ENCODE measurements around the gene PRKCA. TPM values are rescaled to one million over a fixed set of nuclear protein-coding genes. Genes with fewer than 3 reads are reported as not detected.

PRKCA gene
- total RNA-seq, 1 experiment from 2014 or later, result 29.5 TPM

- no peaks in the 10 kb centered on the region for H3K9me3 Mint-ChIP-seq
- POLR2A ChIA-PET, result no interaction called here
- TF ChIP-seq ZNF263 (CRISPR knock-in tag; IDR thresholded peaks at IDR 0.05; ENCODE audit: low read depth) (no peak), GTF2I (CRISPR knock-in tag; conservative IDR thresholded peaks at IDR 0.05) (no peak), ZMAT4 (CRISPR knock-in tag; IDR thresholded peaks at IDR 0.05) (no peak), AR (CRISPR knock-in tag; IDR thresholded peaks at IDR 0.05) (no peak), MLX (CRISPR knock-in tag; IDR thresholded peaks at IDR 0.05) (no peak), FOXP1 (CRISPR knock-in tag; IDR thresholded peaks at IDR 0.05; ENCODE audit: borderline replicate concordance) (no peak), E2F4 (CRISPR knock-in tag; IDR thresholded peaks at IDR 0.05; ENCODE audit: borderline replicate concordance, low read depth) (no peak), GRHL2 (CRISPR knock-in tag; IDR thresholded peaks at IDR 0.05; ENCODE audit: insufficient replicate concordance, severe bottlenecking) (no peak), JAZF1 (CRISPR knock-in tag; IDR thresholded peaks at IDR 0.05) (no peak), NFE2L1 (CRISPR knock-in tag; IDR thresholded peaks at IDR 0.05) (no peak), ZNF219 (CRISPR knock-in tag; IDR thresholded peaks at IDR 0.05; ENCODE audit: borderline replicate concordance) (no peak), CDX4 (CRISPR knock-in tag; IDR thresholded peaks at IDR 0.05; ENCODE audit: borderline replicate concordance) (no peak), ZNF423 (CRISPR knock-in tag; IDR thresholded peaks at IDR 0.05) (no peak), TEAD4 (CRISPR knock-in tag; IDR thresholded peaks at IDR 0.05) (no peak), MAX (CRISPR knock-in tag; IDR thresholded peaks at IDR 0.05) (no peak), TP53 (CRISPR knock-in tag; IDR thresholded peaks at IDR 0.05) (no peak), RELA (CRISPR knock-in tag; IDR thresholded peaks at IDR 0.05; ENCODE audit: borderline replicate concordance) (no peak), FOXK1 (CRISPR knock-in tag; IDR thresholded peaks at IDR 0.05) (no peak), HMGXB4 (CRISPR knock-in tag; IDR thresholded peaks at IDR 0.05) (no peak), ATF1 (CRISPR knock-in tag; IDR thresholded peaks at IDR 0.05) (no peak)
- DNase-seq (ENCODE audit: low spot score) (no peak), ATAC-seq (no peak)
- no peaks in the 10 kb centered on the region for H3K36me3 Mint-ChIP-seq
- peaks cover 4% of the 10 kb centered on the region; the same call in 1 of the 2 replicates for H3K4me1 Mint-ChIP-seq
- H3K27me3 Mint-ChIP-seq (ENCODE audit: low read depth), result no peaks in the 10 kb centered on the region
- CTCF ChIA-PET, result interaction anchor here (1.5 kb wide), 1 partner anchor 55 kb away, joined by 4 read pairs; no protein-coding TSS in a partner anchor
- H3K27ac Mint-ChIP-seq, result no peak overlapping the region
- no peak overlapping the region for H3K4me3 Mint-ChIP-seq
Observed at GRCh38 chr17:66619206-66619605, 316.8 kb downstream of the PRKCA start.

All from WTC11 (cell line).